Stromal cell of bone marrow (primary cell): ENCODE measurements around the gene KANSL3.
"Not testable (repeated sequence)": the region's sequence is repeated elsewhere in the genome, so short reads cannot be mapped to it uniquely, and the experiment has no call there.

Source experiments
- DNase-seq: peaks from one replicate; pipeline ENCODE4 v3.0.0-alpha.2; 2012; ENCODE audit warnings: low read depth

Gene KANSL3

DNA sequence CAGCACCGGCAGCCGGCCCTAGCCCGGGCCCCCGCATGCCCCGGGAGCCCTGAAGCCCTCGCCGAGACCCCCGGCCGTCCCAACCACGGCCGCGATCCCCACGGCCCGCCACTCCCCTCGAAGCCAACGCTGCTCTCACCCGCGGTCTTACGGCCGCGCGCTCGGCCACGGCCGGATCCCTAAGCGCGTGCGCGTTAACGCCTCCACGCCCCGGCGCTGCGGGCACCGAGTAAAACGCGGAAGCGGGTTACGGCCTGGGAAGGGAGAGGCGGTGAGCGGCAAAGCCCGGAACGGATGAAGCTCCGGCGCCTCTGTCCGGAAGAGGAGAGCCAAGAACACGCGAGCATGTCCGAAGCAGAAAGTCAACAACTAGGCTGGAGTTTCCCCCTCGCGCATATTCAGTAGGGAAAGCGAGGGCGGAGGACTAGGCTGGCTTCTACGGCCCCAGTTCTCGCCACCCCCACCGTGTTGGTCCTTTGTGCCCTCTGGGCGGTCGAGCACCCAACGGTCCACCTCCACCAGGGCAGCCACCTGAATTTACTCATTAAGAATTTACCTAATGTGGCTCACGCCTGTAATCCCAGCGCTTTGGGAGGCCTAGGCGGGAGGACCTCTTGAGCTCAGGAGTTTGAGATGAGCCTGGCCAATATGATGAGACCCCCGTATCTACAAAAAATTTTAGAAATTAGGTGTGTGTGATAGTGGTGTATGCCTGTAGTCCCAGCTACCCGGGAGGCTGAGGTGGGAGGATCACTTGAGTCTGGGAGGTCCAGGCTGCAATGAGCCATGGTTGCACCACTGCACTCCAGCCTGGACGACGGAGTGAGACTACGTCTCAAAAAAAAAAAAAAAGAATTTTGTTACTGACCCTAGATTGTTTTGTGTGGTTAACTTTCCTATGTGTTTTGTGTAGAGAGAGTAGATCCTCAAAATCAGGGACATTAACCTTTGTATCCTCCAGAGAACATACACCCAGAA lies at the start of gene KANSL3:
TSS of gene KANSL3 (minus strand) at position 169 of the 978 bp plus-strand sequence. CDS start 1,177 bp downstream, outside the sequence.
- peak; percentile 79 for DNase-seq

DNA sequence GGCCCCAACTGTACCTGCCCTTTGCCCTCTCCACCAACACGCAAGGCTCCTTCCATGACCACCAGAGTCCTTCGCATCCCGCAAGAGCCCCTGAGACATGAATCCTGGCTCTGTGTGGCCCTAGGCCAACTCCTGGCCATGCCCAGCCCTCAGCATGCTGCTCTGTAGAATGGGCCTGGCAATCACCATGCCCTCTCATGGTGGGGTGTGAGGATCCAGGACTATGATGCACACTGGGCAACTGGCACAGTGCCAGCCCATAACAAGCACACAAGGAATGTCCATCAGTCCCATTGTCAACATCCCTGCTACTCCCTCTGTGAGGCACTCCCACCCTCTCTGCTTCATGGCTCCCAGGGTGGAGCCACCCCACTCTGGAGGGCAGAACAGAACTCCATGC lies 49.2 kb upstream of the KANSL3 start:
- DNase-seq: no peak

DNA sequence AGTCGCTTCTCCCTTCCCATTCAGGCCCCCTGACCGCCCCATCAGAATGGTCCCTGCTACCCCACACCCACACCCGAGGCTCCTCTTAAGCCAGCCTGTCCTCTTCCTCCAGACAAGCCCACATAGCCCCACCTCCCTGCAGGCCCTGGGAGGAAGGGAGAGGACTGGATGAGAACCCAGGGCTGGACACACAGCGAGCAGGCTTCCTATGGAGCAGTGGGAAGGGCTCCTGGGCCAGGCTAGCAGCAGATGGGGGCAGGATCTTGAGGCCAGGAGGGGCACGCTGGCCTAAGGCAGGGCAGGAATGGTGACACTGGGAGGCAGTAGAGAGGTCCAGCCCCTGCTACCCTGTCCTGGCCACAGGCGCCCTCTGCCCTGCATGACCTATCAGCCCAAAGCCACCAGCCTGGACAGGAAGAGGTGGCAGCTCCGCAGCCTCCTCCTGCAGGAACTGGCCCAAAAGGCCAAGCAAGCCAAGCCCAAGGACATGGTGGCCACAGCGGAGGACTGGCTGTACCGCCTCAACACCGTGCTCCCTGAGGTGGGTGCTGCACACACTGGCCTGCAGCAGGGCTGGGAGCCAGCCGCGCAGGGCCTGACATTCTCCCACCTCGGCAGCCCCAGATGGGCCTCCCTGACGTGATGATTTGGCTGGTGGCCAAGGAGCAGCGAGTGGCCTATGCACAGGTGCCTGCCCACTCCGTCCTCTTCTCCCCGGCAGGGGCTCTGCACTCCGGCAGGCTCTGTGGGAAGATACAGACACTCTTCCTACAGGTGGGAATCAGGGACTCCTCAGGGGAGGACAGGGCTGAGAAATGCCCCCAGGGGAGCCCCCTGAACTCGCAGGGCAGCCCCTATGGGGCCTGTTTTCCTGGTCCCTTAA lies 47.7 kb upstream of the KANSL3 start:
- DNase-seq: no peak

DNA sequence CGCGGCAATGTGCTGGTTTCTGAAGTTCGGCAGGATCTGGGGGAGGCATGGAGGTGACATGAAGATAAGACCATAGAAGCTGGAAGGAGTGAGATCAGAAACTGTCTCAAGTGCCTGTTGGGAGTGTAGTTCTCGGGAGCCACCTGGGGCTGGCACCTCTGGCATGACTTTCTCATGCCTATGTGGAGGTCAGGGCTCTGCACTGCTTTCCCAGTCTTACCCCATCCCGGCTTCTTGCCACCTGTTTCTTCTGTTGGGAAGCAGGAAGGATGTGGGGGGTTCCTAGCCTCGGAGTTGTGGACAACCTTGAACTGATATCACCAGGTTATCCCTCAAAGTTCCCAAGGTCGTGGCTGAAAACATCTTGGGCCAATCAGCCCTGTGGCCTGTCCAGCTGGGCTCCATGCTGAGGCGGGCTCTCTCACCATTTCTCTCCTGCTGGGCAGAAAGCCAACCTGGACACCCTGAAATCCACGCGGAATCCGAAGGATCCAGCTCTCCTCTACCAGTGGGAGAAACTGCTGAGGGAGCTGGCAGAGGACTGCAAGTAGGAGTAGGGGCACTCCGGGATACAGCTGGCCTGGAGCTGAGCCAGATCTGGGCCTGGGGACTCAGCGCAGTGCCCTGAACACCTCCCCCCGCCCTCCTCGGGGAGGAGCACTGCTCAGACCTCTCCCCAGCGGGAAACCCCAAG lies 46.9 kb upstream of the KANSL3 start:
- no peak for DNase-seq

DNA sequence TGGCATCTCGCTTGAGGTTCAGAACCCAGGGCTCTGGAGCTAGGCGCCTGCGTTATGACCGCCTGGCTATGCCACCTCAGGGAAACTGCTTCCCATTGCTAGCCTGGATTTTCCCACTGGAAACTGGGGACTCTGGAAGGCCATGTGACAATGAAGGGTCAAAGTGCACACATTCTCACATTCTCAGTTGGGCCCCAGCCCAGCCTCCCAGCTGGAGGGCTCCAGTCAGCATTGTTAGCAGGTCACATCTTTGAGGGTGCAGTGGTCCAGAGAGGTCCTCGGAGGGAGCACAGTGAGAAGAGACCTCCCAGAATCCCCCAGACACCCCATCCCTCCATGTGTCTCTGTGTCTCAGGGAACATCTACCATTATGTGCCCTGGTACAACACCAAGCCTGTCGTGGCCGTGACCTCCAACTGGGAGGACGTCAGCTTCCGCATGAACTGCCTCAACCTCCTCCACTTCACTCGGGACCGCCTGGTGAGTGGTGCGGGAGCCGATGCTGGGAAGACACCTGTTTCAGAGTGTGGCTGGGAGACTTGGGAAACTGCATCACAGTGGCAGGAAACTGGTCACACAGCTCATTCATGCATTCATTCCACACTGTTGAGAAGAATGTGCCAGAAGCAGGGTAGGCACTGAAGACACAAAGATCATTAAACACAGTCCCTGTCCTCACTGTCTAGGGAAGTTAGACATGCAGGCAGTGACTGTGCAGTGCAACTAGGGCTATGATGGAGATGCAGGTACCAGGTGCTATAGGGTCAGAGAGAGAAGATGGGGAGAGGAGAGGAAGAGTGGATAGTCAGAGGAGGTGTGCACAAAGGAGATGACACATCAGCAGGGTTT lies 46.1 kb upstream of the KANSL3 start:
- no peak for DNase-seq

DNA sequence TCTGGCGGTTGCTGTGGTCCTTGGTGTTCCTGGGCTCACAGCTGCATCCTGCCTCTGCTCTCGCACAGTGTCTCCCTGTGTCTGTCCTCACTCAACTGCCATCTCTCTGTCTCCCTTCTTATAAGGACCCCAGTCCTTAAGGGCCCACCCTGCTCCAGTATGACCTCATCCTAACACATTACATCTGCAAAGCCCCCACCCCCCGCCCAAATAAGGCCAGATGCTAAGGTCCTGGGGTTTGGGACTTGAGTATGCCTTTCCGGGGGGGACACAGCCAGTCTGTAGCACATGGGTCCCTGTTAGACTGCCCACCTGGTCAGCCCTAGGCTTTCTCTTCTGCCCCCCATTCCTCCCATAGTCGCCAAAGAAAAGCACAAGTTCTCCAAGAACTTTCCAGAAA lies 45.2 kb upstream of the KANSL3 start:
- DNase-seq: no peak

DNA sequence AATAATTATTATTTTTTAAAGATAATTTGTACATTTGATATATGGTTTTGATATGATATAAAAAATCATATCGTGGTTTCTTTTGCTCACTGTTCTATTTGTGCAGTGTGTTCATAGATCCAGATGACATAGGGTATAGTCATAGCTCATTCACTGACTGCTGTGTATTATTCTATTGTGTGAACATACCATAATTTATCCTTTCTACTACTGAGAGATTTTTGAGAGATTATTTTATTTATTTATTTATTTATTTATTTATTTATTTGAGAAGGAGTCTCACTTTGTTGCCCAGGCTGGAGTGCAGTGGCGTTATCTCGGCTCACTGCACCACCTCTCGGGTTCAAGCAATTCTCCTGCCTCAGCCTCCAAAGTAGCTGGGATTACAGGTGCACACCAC lies 43.4 kb upstream of the KANSL3 start:
- no peak for DNase-seq

DNA sequence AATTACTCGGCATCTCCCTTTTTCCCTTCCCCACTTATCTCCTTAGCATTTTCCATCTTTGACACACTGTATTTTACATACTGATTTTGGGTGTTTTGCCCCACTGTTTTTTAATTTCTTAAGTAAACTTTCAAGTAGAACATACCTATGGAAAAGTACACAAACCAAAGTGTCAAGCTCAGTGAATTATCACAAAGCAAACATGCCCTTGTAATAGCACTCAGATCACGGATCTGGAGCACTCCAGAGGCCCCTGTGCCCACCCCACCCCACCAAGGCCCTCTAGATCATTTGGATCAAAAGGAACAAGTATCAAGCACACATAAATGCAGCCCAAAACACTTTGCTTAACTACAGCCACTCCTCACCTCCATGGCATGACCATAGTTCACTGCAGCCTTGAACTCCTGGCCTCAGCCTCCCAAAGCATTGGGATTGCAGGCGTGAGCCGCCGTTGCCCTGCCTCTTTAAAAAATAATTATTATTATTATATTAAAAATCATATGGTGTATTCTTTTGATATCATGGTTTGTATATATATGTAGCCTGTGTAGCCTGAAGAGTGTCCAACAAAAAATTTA lies 42.5 kb upstream of the KANSL3 start:
- no peak for DNase-seq

DNA sequence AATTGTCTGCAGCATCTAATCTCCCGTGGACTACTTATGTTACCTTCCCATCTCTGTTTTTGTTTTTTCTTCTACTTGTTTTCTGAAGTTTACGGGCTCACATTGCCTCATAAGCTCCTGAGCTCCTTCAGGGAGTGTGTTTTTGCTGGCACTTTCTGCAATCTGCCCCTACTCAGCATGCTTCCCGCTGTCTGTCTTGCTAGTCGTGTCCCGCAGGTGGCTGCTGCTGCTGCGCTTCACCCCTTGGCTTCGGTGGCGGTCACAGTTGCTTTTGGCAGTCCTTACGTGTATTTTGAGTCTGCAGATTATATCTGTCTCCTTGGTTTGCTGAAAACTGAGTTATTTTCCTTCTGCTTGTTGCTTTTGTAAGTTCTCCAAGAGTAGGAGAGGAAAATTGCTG lies 41.7 kb upstream of the KANSL3 start:
- no peak for DNase-seq

DNA sequence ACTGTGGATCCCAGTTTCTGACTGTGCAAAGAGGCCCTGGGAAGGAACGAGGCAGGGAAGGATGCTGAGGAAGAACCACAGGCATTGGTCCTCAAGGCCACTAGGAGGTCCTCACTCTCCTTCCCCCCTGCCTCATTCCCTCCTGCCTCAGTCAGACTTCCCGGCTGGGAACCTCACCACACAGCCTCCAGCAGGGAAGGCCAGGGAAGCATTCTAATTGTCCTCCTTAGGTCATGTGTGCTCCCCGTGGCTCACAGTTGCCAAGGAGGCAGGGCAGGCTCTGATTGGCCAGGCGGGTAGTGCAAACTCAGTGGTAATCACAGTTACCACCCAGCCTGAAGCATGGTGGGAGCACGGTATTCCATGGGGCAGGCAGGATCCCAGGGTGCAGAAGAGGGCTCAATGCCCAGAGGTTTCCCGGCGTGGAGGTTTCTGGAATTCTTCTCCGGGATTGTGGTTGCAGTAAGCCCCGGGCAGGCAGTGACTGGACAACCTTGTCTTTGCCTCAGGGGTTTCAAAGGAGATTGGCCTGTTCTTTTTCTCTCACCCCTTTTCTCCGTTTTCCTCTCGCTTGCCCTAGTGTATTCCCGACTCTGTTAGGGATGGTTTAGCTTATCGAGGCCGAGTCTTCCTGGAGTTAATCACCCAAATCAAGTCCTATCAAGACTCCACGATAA lies 31.6 kb upstream of the KANSL3 start:
- DNase-seq: no peak

DNA sequence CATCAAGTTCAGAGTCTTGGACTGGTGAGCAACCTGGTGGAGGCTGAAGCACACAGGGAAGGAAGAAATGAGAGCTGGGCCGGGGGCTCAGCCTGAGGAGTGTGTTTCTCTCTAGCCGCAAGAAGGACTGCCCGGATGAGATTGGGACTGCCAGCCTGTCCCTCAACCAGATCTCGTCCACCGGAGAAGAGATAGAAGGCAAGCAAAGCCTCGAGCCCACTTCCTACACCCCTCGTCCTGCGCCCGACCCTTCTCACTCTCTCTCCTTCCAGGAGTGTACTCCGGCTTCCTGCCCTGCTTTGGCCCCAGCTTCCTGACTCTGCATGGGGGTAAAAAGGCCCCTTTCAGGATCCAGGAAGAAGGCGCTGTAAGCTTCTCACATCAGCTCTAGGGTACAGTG lies 30.7 kb upstream of the KANSL3 start:
- no peak for DNase-seq

DNA sequence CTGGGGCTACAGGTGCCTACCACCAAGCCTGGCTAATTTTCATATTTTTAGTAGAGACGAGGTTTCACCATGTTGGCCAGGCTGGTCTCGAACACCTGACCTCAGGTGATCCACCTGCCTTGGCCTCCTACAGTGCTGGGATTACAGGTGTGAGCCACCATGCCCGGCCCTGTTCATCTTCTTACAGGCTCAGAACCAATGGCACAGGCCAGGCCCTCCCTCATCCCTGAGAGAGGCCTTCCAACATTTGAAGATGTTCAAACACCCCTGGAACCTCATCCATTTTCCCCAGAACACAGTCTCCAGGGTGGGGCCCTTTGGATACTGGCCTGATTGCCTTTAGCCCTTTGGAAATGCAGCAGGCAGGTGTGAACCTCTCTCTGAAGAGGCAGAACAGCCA lies 27.6 kb upstream of the KANSL3 start:
- DNase-seq: not testable (repeated sequence)

DNA sequence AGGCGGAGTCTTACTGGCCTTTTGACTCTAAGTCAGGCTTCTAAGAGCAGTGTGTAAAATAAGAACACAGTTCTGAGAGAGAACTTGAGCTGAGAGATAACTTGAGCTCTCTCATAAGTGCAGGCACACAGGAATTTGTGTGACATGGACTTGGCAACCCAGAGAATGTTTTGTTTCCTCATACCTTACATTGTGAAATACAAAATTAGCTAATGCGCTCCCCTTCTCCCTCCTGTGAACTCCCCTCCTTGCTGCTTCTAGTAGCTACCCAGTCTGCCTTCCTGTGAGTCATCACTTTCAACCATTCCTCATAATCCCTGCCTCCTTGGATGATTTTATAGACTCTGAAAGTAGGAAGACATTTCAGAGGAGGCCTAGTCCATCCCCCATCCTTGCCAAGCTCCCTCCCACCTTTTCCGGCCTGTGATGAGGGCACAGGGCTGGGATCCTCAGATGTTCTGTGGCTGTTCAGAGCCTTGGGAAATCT lies 27.0 kb upstream of the KANSL3 start:
- peak; percentile 96 for DNase-seq

DNA sequence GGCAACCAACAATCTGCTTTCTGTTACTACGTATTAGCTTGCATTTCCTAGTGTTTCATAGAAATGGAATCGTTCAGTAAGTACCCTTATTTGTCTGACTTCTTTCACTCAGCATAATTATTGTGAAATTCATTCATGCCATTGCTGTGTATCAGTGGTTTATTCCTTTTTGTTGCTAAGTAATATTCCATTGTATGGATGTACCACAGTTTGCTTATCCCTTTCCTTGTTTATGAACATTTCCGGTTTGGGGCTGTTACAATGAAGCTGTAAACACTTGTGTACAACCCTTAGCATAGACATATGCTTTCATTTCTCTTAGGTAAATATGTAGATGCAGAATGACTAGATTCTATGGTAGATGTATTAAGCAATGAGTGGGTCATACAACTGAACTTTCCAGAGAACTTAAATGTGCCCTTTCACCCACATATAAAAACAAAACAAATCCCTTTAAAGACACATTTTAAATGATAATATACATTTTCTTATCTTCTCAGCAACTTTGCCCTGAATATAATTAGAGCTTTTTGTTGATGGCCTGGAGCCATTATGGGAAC lies 26.3 kb upstream of the KANSL3 start:
- no peak for DNase-seq

DNA sequence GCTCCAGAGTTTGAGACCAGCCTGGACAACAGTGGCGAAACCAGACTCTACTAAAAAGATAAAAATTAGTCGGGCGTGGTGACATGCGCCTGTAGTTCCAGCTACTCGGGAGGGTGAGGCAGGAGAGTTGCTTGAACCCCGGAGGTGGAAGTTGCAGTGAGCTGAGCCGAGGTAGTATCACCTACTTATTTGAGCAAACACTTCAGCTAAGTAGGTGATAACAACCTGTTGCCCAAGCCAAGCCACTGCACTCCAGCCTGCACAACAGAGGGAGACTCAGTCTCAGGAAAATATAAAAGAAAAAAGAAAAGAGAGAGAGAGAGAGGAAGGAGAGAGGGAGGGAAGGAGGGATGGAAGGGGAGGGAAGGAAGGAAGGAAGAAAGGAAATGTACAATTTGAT lies 25.7 kb upstream of the KANSL3 start:
- DNase-seq: no peak

DNA sequence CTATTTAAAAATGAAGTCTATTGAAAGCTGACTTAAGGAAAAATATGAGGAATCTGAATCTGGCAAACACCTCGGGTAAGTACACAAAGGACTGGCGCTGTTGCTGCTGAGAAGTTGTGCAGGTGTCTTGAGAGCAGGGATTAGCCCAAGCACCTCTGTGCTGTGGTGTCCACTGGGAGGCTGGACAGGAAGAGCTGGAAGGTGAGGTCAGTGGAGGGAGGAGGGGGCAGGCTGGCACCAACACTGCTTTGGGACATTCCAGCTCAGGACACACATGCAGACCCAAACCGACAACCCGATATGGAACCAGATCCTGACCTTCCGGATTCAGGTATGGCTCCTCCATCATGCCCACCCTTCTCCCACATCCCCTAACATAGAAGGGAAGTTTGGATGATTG lies 25.1 kb upstream of the KANSL3 start:
- DNase-seq: no peak

DNA sequence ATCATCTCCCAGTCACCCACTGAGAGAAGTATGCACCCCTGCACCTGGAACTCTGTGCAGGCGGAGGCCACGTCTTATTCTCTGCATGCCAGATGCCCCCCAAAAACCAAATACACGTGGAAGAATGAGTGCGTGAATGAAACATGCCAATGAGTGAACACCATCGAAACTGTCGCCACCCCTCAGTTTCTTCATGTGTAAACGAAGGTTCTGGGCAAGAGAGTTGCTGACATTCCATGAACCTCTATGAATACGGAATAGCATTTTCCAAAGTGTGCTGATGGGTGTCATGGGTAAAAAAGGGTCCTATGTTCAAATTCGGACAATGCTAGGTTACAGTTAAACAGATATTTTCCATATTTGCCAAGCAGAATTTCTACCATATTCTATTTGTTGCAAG lies 24.2 kb upstream of the KANSL3 start:
- DNase-seq: no peak

DNA sequence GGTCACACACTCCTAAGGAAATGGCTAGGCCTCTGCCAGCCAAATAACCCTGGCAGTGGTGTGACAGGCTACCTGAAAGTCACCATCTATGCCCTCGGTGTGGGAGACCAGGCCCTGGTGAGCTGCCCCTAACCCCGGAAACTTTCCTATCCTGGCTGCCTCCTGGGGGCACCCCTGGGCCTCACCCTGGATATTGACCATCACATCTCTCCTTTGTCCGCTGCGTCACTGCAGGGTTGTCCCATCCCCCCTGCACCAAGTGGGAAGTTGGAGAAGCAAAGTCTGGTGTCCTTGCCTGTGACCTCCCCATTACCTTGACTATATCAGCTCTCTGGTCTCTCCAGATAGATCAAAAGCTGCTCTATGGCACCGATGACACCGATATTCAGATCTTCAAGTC lies 23.2 kb upstream of the KANSL3 start:
- no peak for DNase-seq

DNA sequence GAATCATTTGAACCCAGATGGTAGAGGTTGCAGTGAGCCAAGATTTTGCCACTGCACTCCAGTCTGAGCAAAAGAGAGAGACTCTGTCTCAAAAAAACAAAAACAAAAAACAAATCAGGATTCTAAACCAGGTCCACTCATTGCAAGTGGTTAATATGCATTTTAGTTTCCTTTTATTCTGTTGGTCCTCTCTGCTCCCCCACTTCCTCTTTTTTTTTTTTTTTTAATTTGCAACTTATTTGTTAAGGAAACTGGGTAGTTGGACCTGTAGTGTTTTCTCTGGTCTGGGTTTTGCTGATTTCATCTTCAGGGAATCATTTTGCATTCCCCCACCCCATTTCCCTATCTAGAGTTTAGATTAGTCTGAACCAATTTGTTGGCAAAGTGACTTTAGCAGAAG lies 18.4 kb upstream of the KANSL3 start:
- DNase-seq: no peak

DNA sequence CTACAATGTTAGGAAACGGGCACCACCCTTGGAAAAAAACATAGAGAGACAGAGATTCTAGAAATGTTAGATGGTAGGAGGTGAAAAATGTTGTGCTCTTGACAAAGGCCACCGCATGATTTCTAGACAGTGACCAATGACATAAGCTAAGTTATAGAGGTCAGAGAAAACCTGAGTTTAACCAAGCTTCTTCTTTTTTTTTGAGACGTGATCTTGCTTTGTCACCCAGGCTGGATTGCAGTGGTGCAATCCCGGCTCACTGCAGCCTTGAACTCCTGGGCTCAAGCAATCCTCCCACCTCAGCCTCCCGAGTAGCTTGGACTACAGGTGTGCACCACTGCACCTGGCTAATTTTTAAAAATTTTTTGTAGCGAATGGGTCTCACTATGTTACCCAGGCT lies 17.4 kb upstream of the KANSL3 start:
- no peak for DNase-seq
